GM19043 (cell line): ENCODE results near the gene YWHAE.
"Not testable (repeated sequence)": the region's sequence is repeated elsewhere in the genome, so short reads cannot be mapped to it uniquely, and the experiment has no call there.

Experiments
- ATAC-seq: cut with Tn5 transposase; IDR thresholded peaks from one replicate; pipeline ENCODE4 v1.9.1; 2021; ENCODE audit warnings: low read depth; ENCODE audit not compliant: unreplicated experiment

Gene YWHAE

GRCh38 chr17:1375615-1376014 is 24.4 kb downstream of the YWHAE start:
- ATAC-seq: no peak

- no peak for ATAC-seq
These were observed 25.4 kb downstream of the YWHAE start for GRCh38 chr17:1374431-1375177.

GRCh38 chr17:1373707-1374237 is 26.2 kb downstream of the YWHAE start:
- no peak for ATAC-seq

- no peak for ATAC-seq
These were observed 27.4 kb downstream of the YWHAE start for GRCh38 chr17:1372618-1373017.

- ATAC-seq: no peak
These were observed 28.0 kb downstream of the YWHAE start for GRCh38 chr17:1371893-1372590.

- no peak for ATAC-seq
These were observed 31.4 kb downstream of the YWHAE start for GRCh38 chr17:1368588-1368987.

GRCh38 chr17:1367351-1367745 is 32.7 kb downstream of the YWHAE start:
- no peak for ATAC-seq

- ATAC-seq: no peak
These were observed 33.8 kb downstream of the YWHAE start for GRCh38 chr17:1366234-1366633.

GRCh38 chr17:1365445-1366039 is 34.5 kb downstream of the YWHAE start:
- ATAC-seq: no peak

- no peak for ATAC-seq
These were observed 37.1 kb downstream of the YWHAE start for GRCh38 chr17:1362964-1363363.

- ATAC-seq: no peak
These were observed 37.8 kb downstream of the YWHAE start for GRCh38 chr17:1362065-1362848.

- no peak for ATAC-seq
These were observed 39.0 kb downstream of the YWHAE start for GRCh38 chr17:1360975-1361374.

- not testable (repeated sequence) for ATAC-seq
These were observed 39.7 kb downstream of the YWHAE start for GRCh38 chr17:1360315-1360714.

- ATAC-seq: no peak
These were observed 46.0 kb downstream of the YWHAE start for GRCh38 chr17:1354030-1354429.

- not testable (repeated sequence) for ATAC-seq
These were observed 47.5 kb downstream of the YWHAE start for GRCh38 chr17:1352530-1352929.

GRCh38 chr17:1351971-1352370 is 48.1 kb downstream of the YWHAE start:
- ATAC-seq: no peak

GRCh38 chr17:1351275-1351674 is 48.7 kb downstream of the YWHAE start:
- no peak for ATAC-seq

GRCh38 chr17:1347589-1348323 is 52.3 kb downstream of the YWHAE start:
- ATAC-seq: no peak

GRCh38 chr17:1344521-1344920 is 55.5 kb downstream of the YWHAE start:
- ATAC-seq: no peak

GRCh38 chr17:1343554-1343953 is 56.5 kb downstream of the YWHAE start:
- ATAC-seq: no peak
